Mucosa of stomach (tissue), 1 donor: ENCODE measurements around the gene LAMTOR4.
A peak's percentile ranks its signal among the peaks of the same experiment; 100 is the strongest.
"Not testable (repeated sequence)": the region's sequence is repeated elsewhere in the genome, so short reads cannot be mapped to it uniquely, and the experiment has no call there.

Source experiments
- H3K27me3 ChIP-seq: one replicate; pipeline ENCODE4 v1.7.0; 2013; ENCODE audit warnings: mild to moderate bottlenecking, low read length; ENCODE audit not compliant: control insufficient read depth, insufficient read depth
- H3K36me3 ChIP-seq: one replicate; pipeline ENCODE4 v1.7.0; 2013; ENCODE audit warnings: low read length; ENCODE audit not compliant: control insufficient read depth, insufficient read depth
- H3K4me1 ChIP-seq: one replicate; pipeline ENCODE4 v1.7.0; 2013; ENCODE audit warnings: mild to moderate bottlenecking, low read length; ENCODE audit not compliant: control insufficient read depth, insufficient read depth
- H3K4me3 ChIP-seq: one replicate; pipeline ENCODE4 v1.7.0; 2013; ENCODE audit warnings: low read length
- H3K9ac ChIP-seq: one replicate; pipeline ENCODE4 v1.7.0; 2013; ENCODE audit warnings: mild to moderate bottlenecking, low read length, moderate library complexity
- H3K9me3 ChIP-seq: one replicate; pipeline ENCODE4 v1.7.0; 2013; ENCODE audit warnings: mild to moderate bottlenecking, low read length, moderate library complexity; ENCODE audit not compliant: control insufficient read depth
- donor health status: Pancreatic carcinoma.

Gene LAMTOR4

DNA sequence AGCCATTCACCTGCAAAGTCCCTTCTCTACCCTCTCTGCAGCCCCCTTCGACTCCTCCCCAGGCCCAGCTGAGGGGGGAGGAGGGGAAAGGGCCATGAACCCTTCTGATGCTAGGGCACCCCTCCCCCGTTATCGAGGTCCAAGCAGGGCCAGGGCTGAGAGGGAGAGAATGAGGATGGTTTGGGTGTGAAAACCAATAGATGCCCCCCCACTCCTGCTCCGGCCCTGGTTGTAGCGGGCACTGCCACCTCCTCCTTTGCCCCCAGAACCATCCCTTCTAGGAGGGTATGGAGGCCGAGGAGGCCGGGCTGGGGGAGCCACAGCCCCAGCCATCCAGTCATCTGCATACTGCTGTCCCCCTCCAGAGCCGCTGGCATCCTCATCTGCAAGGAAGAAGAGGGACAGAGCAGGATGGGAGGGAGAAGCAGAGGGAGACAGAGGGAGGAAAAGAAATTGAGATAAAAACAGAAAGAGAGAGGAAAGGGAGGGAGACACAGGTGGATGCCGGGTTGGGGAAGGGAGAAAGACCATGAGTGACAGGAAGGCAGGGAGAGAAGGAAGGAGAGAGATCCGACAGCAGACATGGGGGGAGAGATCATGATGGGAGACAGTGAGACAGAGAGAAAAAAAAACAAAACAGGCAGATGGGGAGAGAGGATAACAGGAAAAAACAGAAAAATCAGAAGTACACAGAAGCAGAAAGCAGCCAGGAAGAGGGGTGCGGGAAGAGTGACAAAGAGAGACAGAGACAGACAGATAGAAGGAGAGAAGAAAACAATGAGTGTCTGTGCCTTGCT is 21.6 kb downstream of the LAMTOR4 start:
- Histone ChIP-seq H3K27me3 (peaks cover 41% of the 10 kb centered on the region), H3K4me1 (peaks cover 22% of the 10 kb centered on the region), H3K9ac (no peak overlapping the region), H3K4me3 (no peak overlapping the region), H3K36me3 (no peaks in the 10 kb centered on the region), H3K9me3 (no peaks in the 10 kb centered on the region)

DNA sequence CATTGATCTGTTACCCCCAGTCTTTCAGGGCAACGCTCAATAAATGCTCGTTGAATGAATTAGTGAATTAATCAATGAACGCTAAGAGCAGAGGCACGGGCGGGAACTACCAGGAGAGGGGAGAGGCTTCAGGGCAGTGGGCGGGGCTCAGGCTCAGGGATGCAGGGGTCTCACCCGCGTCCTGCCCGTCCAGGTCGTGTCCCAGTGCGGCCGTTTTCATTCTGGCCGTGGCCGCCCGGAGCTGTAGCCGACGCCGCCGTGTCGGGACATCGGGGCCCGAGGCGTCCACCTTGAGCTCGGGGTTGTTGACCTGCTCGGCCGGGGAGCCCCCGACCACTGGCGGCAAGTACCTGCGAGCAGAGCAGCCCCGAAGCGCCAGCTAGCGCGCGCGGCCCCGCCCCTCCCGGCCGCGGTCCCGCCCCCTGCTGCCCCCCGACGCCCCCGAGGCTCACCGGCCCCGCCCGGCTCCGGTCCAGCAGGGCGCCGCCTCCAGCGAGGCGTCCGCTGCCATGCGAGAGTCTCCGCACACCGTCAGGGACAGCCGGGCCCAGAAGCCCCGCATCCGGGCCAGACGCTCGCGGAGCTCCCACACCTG is 22.5 kb downstream of the LAMTOR4 start:
- Histone ChIP-seq H3K27me3 (peaks cover 40% of the 10 kb centered on the region), H3K36me3 (no peaks in the 10 kb centered on the region), H3K4me3 (no peak overlapping the region), H3K9ac (no peak overlapping the region), H3K4me1 (peaks cover 22% of the 10 kb centered on the region), H3K9me3 (no peaks in the 10 kb centered on the region)

DNA sequence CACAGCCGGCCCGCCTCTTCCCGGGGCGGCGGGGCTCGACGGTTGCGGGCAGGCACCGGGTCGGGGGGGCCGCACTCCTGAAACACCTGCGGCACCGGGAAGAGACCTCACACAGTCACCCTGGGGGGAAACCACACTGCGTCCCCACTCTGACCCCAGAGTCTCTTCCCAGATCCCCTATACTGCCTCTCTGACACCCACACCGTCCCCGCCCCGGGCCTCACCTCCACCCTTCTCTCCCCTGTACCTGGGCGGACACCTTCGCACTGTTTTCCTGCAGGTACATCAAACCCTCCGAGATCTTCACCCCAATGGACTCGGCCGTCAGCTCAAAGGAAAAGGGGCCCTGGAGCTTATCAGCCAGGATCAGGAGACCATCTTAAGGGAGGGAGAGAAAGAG is 23.1 kb downstream of the LAMTOR4 start:
- H3K36me3 ChIP-seq: no peaks in the 10 kb centered on the region
- H3K4me1 ChIP-seq: peaks cover 22% of the 10 kb centered on the region
- no peak overlapping the region for H3K4me3 ChIP-seq
- H3K9ac ChIP-seq: no peak overlapping the region
- no peaks in the 10 kb centered on the region for H3K9me3 ChIP-seq
- peaks cover 38% of the 10 kb centered on the region for H3K27me3 ChIP-seq

DNA sequence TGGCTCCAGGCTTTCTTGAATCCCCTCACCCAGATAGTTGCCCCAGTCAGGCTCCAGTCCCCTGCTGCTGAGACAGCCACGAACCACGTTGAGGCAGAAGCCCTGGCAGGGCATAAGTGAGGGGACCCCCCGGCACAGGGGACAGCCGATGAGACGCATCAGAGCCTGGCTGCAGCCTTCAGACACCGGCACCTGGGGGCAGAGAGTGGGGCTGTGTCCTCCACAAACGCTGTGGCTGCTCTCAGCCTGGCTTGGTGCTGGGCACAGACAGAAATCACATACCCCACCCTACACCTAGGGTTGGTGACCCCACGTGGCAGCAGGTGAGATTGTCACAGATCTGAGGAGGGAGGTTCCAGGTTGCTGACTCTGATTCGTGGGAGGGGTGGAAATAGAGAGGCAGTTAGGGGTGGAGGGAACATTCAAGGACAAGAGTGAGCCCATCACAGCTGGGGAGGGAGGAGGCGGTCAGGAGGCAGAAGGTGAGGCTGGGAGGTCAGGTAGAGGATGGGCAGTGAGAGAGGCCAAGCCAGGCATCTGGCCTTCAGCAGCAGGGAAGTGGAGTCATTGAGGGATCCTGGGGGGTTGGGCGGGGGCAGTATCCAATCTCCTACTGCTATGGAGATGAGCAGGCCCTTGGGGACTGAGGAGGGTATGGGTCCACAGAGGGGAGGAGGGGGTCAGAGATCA is 25.2 kb downstream of the LAMTOR4 start:
- no peaks in the 10 kb centered on the region for H3K9me3 ChIP-seq

DNA sequence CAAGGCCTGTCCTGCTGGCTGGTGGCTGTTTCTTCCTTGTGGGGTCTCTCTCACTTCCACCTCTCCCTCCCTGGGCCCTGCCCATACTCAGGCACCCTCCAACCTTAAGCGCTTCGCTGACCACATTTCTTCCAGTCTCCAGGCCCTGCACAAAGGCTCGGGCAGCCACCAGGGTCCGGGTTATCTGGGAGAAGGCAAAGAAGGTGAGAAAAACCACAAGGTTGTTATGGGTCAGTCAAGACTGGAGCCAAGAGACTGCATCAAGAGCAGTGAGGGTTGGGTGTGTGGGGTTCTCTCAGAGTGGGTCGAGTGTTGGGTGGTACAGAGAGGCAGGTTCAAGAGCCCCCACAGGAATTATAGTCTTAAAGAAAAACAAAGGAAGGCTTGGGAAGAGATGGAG is 25.9 kb downstream of the LAMTOR4 start:
- Histone ChIP-seq H3K4me1 (peaks cover 8% of the 10 kb centered on the region), H3K4me3 (no peak overlapping the region), H3K27me3 (peaks cover 34% of the 10 kb centered on the region), H3K9ac (no peak overlapping the region), H3K36me3 (no peaks in the 10 kb centered on the region), H3K9me3 (no peaks in the 10 kb centered on the region)

More for the DNA sequence above, 25.2 kb downstream of the LAMTOR4 start:
- Histone ChIP-seq H3K4me1 (peaks cover 10% of the 10 kb centered on the region), H3K27me3 (peaks cover 36% of the 10 kb centered on the region), H3K9ac (no peak overlapping the region), H3K36me3 (no peaks in the 10 kb centered on the region), H3K4me3 (no peak overlapping the region)

GRCh38 chr7:100175296-100175935 is 26.7 kb downstream of the LAMTOR4 start:
- H3K36me3 ChIP-seq: no peaks in the 10 kb centered on the region
- no peak overlapping the region for H3K9ac ChIP-seq
- no peaks in the 10 kb centered on the region for H3K9me3 ChIP-seq
- peaks cover 30% of the 10 kb centered on the region for H3K27me3 ChIP-seq
- H3K4me3 ChIP-seq: no peak overlapping the region
- H3K4me1 ChIP-seq: peaks cover 8% of the 10 kb centered on the region

DNA sequence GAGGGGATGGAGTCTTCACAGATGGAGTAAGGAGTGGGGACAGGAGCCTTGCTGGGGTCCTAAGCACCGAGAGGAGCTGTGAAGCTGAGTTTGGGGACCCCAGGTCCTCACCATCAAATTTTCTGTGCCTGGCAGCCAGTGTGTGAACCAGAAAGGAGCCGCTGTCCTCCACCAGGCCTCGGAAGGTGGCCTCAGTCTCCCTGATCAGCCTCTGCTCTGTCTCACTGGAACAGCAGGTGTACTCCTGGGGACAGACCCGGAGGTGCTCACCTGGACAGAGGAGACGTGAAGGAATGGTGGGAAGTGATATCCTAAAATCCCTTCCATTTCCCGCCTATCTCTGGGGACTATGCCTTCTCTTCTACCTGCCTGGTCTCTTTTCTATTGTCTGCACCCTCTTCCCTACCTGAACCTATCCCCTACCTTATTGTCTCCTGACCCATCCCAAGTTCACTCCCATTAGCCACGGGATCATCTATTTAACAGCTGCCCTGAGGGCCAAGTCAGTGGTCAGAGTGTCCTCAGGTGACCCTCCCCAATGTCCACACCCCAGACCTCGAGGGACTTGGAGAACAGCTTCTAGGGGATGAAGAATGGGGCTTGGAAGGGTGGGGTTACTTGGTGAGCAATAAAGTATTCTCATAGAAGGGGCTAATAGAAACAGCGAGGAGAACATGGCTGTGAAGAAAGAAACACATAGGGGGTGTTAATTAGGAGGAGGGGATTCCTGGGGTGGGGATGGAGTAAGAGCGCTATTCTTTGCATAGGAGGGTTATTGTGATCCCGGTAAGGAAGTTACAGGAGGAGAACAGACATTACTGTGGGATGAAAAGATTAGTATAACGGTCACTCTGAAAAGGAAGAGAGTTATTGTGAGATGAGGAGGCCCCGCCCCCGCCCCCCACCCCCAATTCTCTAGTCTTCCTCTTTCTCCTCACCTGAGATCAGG is 27.7 kb downstream of the LAMTOR4 start:
- Histone ChIP-seq H3K4me3 (no peak overlapping the region), H3K27me3 (peaks cover 26% of the 10 kb centered on the region), H3K36me3 (no peaks in the 10 kb centered on the region), H3K9me3 (no peaks in the 10 kb centered on the region), H3K4me1 (peaks cover 8% of the 10 kb centered on the region), H3K9ac (no peak overlapping the region)

- Histone ChIP-seq H3K9me3 (no peaks in the 10 kb centered on the region), H3K36me3 (no peaks in the 10 kb centered on the region), H3K9ac (peak within 1 kb of the TSS; percentile 43), H3K4me1 (peaks cover 8% of the 10 kb centered on the region), H3K27me3 (peaks cover 21% of the 10 kb centered on the region), H3K4me3 (no peak within 1 kb of the TSS)
These were observed 28.6 kb downstream of the LAMTOR4 start, which contains the start of the genes GPC2 and STAG3 for GRCh38 chr7:100177045-100178001. Gene GPC2, minus strand, starts transcription at chr7:100177381. Its CDS starts 182 bp downstream, at chr7:100177199. Gene STAG3, plus strand, starts transcription at chr7:100177918. Its CDS starts 2,639 bp downstream, at chr7:100180557.

DNA sequence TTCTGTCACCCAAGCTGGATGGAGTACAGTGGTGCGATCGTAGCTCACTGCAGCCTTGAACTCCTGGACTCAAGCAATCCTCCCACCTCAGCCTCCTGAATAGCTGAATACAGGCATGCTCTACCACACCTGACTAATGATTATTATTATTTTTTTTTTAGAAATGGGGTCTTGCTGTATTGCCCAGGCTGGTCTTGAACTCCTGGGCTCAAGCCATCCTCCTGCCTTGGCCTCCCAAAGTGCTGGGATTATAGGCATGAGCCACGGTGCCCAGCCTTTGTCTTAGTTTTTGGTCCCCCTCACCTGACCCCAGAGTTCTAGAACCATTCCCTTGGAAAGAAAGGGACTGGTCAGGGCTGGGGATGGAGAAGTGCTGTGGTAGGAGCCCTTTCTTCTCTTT is 31.4 kb downstream of the LAMTOR4 start:
- not testable (repeated sequence) for H3K36me3 ChIP-seq, H3K9ac ChIP-seq, H3K9me3 ChIP-seq, H3K4me1 ChIP-seq, H3K4me3 ChIP-seq
- H3K27me3 ChIP-seq: peaks cover 16% of the 10 kb centered on the region

GRCh38 chr7:100182616-100183015 is 33.9 kb downstream of the LAMTOR4 start:
- H3K4me3 ChIP-seq, H3K27me3 ChIP-seq, H3K9me3 ChIP-seq, H3K36me3 ChIP-seq, H3K4me1 ChIP-seq, H3K9ac ChIP-seq: not testable (repeated sequence)
